ENCODE results near the gene OR52N1.

OR52N1 gene

GRCh38 chr11:5791165-5791564, at the start of gene OR52N1:
OR52N1 (minus strand) TSS chr11:5791265; CDS start chr11:5788816, 2,449 bp downstream.
- no peak for DNase-seq (ENCODE audit: low spot score)

- DNase-seq (ENCODE audit: low spot score) = no peak
These were observed 46.6 kb upstream of the OR52N1 start for GRCh38 chr11:5837695-5838094.

GRCh38 chr11:5833446-5833845, 42.4 kb upstream of the OR52N1 start:
- DNase-seq (ENCODE audit: low spot score) = no peak

- DNase-seq (ENCODE audit: low spot score) = no peak
These were observed 40.2 kb upstream of the OR52N1 start for GRCh38 chr11:5831196-5831829.

- no peak for DNase-seq (ENCODE audit: low spot score)
These were observed 27.3 kb upstream of the OR52N1 start for GRCh38 chr11:5818245-5818886.

- DNase-seq (ENCODE audit: low spot score) = no peak
These were observed 24.5 kb upstream of the OR52N1 start for GRCh38 chr11:5815534-5815933.

- DNase-seq (ENCODE audit: low spot score) = no peak
These were observed 19.1 kb upstream of the OR52N1 start for GRCh38 chr11:5809905-5810795.

GRCh38 chr11:5809122-5809519, 18.1 kb upstream of the OR52N1 start:
- DNase-seq (ENCODE audit: low spot score) = no peak

- peak; percentile 33 for DNase-seq (ENCODE audit: low spot score)
These were observed 17.5 kb upstream of the OR52N1 start, which contains the start of gene OR52N2 for GRCh38 chr11:5808500-5809121. OR52N2 (plus strand) TSS chr11:5808924; CDS start chr11:5820336, 11,412 bp downstream.

- no peak for DNase-seq (ENCODE audit: low spot score)
These were observed 16.5 kb upstream of the OR52N1 start for GRCh38 chr11:5807580-5807979.

- no peak for DNase-seq (ENCODE audit: low spot score)
These were observed 12.9 kb upstream of the OR52N1 start for GRCh38 chr11:5803982-5804381.

- DNase-seq (ENCODE audit: low spot score) = no peak
These were observed 5.5 kb upstream of the OR52N1 start for GRCh38 chr11:5796541-5796940.

- DNase-seq (ENCODE audit: low spot score) = no peak
These were observed 7.8 kb downstream of the OR52N1 start, which contains the start of gene OR52N5 for GRCh38 chr11:5783255-5783654. OR52N5 (minus strand) TSS chr11:5783355; CDS start chr11:5778634, 4,721 bp downstream.

GRCh38 chr11:5767056-5767455, 24.0 kb downstream of the OR52N1 start:
- DNase-seq (ENCODE audit: low spot score) = no peak

- DNase-seq (ENCODE audit: low spot score) = no peak
These were observed 37.1 kb downstream of the OR52N1 start, which contains the start of gene OR52N4 for GRCh38 chr11:5753943-5754342. OR52N4 (plus strand) TSS chr11:5754243; CDS start chr11:5754741, 498 bp downstream.

GRCh38 chr11:5749836-5750235, 41.2 kb downstream of the OR52N1 start:
- no peak for DNase-seq (ENCODE audit: low spot score)

- DNase-seq (ENCODE audit: low spot score) = no peak
These were observed 44.5 kb downstream of the OR52N1 start for GRCh38 chr11:5746614-5747013.

GRCh38 chr11:5738431-5738830, 52.6 kb downstream of the OR52N1 start:
- no peak for DNase-seq (ENCODE audit: low spot score)

GRCh38 chr11:5737670-5738392, 53.2 kb downstream of the OR52N1 start:
- no peak for DNase-seq (ENCODE audit: low spot score)

GRCh38 chr11:5737091-5737490, 54.0 kb downstream of the OR52N1 start:
- DNase-seq (ENCODE audit: low spot score) = no peak

Measured in D341Med (cell line).